Measurements from ENCODE around the gene C10orf143. TPM values are rescaled to one million over a fixed set of nuclear protein-coding genes. Genes with fewer than 3 reads are reported as not detected.

Gene C10orf143
- total RNA-seq, 1 donor from 2014 or later: 3.7 TPM

DNA sequence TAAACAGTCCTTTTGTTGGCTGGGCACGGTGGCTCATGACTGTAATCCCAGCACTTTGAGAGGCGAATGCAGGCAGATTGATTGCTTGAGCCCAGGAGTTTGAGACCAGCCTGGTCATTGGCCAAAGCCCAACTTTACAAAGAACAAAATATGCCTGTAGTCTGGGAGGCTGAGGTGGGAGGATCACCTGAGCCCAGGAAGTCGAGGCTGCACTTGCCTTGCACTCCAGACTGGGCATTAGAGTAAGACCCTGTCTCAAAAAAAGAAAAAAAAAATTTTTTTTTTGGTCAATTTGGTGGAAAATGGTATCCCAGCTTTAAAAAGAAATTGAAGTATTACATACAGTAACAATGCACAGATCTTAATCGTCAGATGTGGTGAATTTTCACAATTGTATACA lies 30.4 kb upstream of the C10orf143 start:
- Histone ChIP-seq H3K27ac (no peak overlapping the region), H3K4me1 (peaks cover 33% of the 10 kb centered on the region), H3K36me3 (peaks cover 19% of the 10 kb centered on the region), H3K9me3 (no peaks in the 10 kb centered on the region), H3K27me3 (ENCODE audit: low read depth) (no peaks in the 10 kb centered on the region), H3K4me3 (no peak overlapping the region)
- TF ChIP-seq, protein P1, sequence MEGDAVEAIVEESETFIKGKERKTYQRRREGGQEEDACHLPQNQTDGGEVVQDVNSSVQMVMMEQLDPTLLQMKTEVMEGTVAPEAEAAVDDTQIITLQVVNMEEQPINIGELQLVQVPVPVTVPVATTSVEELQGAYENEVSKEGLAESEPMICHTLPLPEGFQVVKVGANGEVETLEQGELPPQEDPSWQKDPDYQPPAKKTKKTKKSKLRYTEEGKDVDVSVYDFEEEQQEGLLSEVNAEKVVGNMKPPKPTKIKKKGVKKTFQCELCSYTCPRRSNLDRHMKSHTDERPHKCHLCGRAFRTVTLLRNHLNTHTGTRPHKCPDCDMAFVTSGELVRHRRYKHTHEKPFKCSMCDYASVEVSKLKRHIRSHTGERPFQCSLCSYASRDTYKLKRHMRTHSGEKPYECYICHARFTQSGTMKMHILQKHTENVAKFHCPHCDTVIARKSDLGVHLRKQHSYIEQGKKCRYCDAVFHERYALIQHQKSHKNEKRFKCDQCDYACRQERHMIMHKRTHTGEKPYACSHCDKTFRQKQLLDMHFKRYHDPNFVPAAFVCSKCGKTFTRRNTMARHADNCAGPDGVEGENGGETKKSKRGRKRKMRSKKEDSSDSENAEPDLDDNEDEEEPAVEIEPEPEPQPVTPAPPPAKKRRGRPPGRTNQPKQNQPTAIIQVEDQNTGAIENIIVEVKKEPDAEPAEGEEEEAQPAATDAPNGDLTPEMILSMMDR (IDR thresholded peaks at IDR 0.05): no peak
- intact Hi-C loops (cut with DNase I): no loop called here
- no peak for DNase-seq
- ATAC-seq: no peak

DNA sequence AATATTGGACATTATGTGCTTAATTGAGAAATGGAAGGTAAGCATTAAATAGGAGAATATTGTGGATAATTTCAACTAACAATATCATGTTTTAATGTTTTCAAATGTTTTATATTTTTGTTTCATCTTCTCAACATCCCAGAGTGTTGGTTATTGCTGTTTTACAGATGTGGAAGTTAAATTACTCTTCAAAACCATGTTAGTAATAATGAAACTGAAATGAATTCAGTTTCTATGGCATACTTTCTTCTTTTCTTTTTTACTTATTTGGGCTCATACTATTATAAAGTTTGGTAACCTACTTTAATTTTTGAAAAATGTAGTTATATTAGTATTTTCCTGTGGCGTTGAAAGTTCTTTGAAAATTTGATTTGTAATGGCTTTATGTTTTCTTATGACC lies 29.8 kb upstream of the C10orf143 start:
- Histone ChIP-seq H3K27me3 (ENCODE audit: low read depth) (no peaks in the 10 kb centered on the region), H3K4me1 (peaks cover 33% of the 10 kb centered on the region), H3K36me3 (peaks cover 13% of the 10 kb centered on the region), H3K4me3 (no peak overlapping the region), H3K27ac (no peak overlapping the region), H3K9me3 (no peaks in the 10 kb centered on the region)
- ATAC-seq (no peak), DNase-seq (no peak)
- TF ChIP-seq, protein P1 (IDR thresholded peaks at IDR 0.05): no peak
- intact Hi-C loops (cut with DNase I): no loop called here

DNA sequence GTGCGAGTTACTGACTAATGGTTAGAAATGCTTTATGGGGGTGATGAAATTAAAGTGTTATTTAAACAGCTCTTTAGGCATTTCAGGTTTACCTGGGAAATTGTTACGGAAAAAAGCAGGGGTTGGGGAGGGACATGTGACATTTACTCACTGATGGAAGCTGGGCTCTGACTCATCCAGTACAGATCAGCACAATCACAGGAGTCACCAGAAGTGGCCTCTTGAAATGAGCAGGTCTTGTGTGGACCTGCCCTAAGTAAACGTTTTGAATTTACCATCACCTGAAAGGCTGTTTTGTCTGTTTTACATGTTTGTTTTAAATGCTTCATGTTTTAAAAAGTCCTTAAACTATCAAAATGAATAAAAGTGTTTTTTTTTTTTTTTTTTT lies 27.8 kb upstream of the C10orf143 start:
- TF ChIP-seq, protein P1 (IDR thresholded peaks at IDR 0.05): no peak
- Histone ChIP-seq H3K36me3 (peaks cover 6% of the 10 kb centered on the region), H3K4me1 (peaks cover 33% of the 10 kb centered on the region), H3K27me3 (ENCODE audit: low read depth) (no peaks in the 10 kb centered on the region), H3K27ac (no peak overlapping the region), H3K9me3 (no peaks in the 10 kb centered on the region), H3K4me3 (no peak overlapping the region)
- ATAC-seq (peak; percentile 75 to 80), DNase-seq (no peak)
- intact Hi-C loops (cut with DNase I): no loop called here

DNA sequence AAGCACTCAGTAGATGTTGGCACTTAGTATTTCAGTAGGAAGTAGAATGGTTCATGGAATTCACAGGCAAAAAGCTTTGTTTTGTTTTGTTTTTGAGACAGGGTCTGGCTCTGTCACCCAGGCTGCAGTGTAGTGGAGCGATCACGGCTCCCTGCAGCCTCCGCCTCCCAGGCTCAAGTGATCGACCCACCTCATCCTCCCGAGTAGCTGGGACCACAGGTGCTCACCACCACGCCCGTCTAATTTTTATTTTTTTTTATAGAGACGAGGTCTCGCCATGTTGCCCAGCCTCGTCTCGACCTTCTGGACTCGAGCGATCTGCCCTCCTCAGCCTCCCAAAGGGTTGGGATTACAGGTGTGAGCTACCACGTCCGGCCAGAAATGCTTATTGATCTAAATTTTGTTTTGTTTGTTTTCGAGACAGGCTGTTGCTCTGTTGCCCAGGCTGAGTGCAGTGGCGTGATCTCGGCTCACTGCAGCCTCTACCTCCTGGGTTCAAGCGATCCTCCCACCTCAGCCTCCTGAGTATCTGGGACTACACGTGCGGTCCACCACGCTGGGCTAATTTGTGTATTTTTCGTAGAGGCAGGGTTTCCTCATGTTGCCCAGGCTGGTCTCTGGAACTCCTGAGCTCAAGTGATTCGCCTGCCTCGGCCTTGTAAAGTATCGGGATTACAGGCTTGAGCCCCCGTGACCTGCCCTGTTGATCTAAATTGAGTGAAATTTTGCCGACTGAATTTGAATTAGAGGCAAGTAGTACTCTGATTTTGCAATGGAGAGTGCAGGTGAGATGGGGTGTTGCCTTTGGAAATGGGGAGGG lies 27.2 kb upstream of the C10orf143 start:
- ATAC-seq: no peak
- no peak overlapping the region for H3K27ac ChIP-seq
- peak overlapping the region; percentile 96 for H3K4me3 ChIP-seq
- peaks cover 6% of the 10 kb centered on the region for H3K36me3 ChIP-seq
- no peaks in the 10 kb centered on the region for H3K27me3 ChIP-seq (ENCODE audit: low read depth)
- intact Hi-C loops (cut with DNase I): no loop called here
- peaks cover 33% of the 10 kb centered on the region for H3K4me1 ChIP-seq
- no peak for DNase-seq
- H3K9me3 ChIP-seq: no peaks in the 10 kb centered on the region
- TF ChIP-seq, protein P1 (IDR thresholded peaks at IDR 0.05): no peak

DNA sequence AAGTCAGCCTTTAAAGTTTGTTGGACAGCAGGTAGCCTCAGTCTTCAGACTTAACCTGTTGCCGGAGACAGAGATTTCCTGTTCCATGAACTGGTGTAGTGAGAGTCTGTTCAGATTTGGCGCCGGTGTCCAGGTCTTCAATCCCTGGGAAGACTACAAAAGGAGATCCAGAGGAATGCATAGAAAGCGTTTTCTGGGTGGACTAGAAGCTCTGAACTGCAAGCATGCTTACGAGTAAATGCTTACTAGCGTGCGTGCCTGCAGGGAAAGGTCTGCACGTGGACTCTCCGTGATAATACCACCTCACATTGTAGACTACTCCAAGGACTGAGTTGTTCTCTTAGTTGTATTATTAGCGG lies 26.4 kb upstream of the C10orf143 start:
- Histone ChIP-seq H3K9me3 (no peaks in the 10 kb centered on the region), H3K27ac (peak overlapping the region; percentile 85), H3K4me3 (peak overlapping the region; percentile 96), H3K4me1 (peaks cover 33% of the 10 kb centered on the region), H3K36me3 (peaks cover 2% of the 10 kb centered on the region), H3K27me3 (ENCODE audit: low read depth) (no peaks in the 10 kb centered on the region)
- TF ChIP-seq, protein P1 (IDR thresholded peaks at IDR 0.05): no peak
- ATAC-seq: no peak
- intact Hi-C loops (cut with DNase I): no loop called here
- DNase-seq: no peak
